Neural cell (in vitro differentiated cells): Measurements from ENCODE around the gene KIF4A.

ENCODE experiments used
- POLR2AphosphoS5 ChIP-seq: IDR thresholded peaks from 2 replicates; pipeline ENCODE4 v1.6.1; 2012
- RAD21 ChIP-seq: fragments of 450-650 bp; conservative IDR thresholded peaks from 2 replicates; pipeline ENCODE4 v1.6.1; 2014; ENCODE audit warnings: antibody characterized with exemption, mild to moderate bottlenecking, moderate library complexity
- SMC3 ChIP-seq: fragments of 450-650 bp; conservative IDR thresholded peaks from 2 replicates; pipeline ENCODE4 v1.6.1; 2014; ENCODE audit warnings: antibody characterized with exemption, mild to moderate bottlenecking, moderate library complexity; ENCODE audit not compliant: poor library complexity
- TF ChIP-seq, protein P1 (sequence below): fragments of 450-650 bp; IDR thresholded peaks from 2 replicates; pipeline ENCODE4 v1.5.1; 2014; ENCODE audit warnings: antibody characterized with exemption, mild to moderate bottlenecking, moderate library complexity; ENCODE audit not compliant: poor library complexity, severe bottlenecking

DNA sequence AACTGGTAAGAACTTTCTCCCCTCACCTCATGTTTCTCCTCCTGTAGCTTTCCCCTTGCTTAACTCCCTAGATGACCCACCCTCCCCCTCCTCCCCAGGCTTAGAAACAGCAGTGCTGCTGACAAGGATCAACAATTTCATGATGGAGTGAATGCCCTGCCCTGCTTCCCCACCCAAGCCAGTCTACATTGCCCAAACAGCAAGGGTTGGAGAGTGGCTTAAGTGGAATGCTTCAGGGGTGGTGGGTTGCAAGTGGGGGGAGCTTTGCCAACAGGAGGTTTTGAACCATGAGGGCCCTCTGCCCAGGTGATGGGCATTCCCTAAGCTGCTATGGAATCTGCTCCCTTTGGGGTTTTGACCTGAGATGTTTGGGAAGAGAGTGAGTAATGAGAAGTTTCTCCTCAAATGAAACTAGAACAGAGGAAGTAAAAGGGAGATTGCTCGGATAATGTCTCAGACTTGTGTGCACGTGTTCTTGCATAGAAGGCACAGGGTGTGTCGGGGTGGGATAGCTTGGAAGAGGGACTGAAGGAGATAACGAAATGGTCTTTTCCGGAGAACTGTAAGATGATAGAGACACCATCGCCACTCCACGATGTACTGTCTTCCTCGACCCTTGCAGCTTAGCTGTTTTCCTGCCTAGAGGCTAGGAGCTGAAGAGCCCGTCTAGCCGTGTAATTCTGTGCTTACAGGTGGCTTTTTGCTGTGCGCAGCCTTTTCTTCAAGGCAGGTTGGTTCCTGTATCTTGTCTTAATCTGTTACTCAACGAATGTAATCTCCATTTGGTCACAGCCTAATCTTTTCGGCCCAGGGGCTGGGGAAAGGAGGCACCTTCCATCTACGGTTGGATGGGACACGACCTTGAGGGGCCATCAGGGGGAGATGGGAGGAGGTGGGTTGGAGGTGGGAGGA lies 143.3 kb downstream of the KIF4A start:
- no peak for TF ChIP-seq POLR2AphosphoS5
- TF ChIP-seq SMC3, result no peak
- TF ChIP-seq, protein P1, sequence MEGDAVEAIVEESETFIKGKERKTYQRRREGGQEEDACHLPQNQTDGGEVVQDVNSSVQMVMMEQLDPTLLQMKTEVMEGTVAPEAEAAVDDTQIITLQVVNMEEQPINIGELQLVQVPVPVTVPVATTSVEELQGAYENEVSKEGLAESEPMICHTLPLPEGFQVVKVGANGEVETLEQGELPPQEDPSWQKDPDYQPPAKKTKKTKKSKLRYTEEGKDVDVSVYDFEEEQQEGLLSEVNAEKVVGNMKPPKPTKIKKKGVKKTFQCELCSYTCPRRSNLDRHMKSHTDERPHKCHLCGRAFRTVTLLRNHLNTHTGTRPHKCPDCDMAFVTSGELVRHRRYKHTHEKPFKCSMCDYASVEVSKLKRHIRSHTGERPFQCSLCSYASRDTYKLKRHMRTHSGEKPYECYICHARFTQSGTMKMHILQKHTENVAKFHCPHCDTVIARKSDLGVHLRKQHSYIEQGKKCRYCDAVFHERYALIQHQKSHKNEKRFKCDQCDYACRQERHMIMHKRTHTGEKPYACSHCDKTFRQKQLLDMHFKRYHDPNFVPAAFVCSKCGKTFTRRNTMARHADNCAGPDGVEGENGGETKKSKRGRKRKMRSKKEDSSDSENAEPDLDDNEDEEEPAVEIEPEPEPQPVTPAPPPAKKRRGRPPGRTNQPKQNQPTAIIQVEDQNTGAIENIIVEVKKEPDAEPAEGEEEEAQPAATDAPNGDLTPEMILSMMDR, result no peak
- no peak for TF ChIP-seq RAD21
